Erythroblast (primary cell): ENCODE results near the gene AK8.

Experiments
- DNase-seq, 2 experiments: peaks; one replicate each; lab custom pipeline; 2025; lab: John Stamatoyannopoulos, UW
- GATA1 ChIP-seq: IDR thresholded peaks from 2 replicates; pipeline ENCODE4 v1.6.1; 2011; ENCODE audit warnings: low read depth, mild to moderate bottlenecking, control low read depth, low read length, moderate library complexity
- POLR2A ChIP-seq: IDR thresholded peaks from 2 replicates; pipeline ENCODE4 v1.6.1; 2011; ENCODE audit warnings: mild to moderate bottlenecking, low read length

Gene AK8

DNA sequence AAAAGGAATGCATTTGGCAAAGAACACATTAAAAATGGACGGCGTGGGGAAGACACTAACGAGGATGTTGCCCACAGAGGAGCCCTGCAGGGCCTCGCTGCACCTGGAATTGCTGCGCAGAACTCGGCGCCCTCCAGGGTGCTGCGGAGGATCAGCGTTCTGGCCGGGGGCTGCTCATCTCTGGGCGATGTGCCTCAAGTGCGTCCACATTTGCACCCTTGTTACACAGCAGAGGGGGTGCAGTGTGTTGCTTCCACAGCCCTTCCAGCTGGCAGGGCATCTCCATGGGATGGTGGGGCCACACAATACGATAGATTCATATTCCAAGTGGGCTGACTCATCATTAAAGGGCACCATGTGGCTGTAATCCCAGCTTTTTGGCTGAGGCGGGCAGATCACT is 63.1 kb downstream of the AK8 start:
- TF ChIP-seq GATA1 (no peak), POLR2A (no peak)
- no peak for DNase-seq

DNA sequence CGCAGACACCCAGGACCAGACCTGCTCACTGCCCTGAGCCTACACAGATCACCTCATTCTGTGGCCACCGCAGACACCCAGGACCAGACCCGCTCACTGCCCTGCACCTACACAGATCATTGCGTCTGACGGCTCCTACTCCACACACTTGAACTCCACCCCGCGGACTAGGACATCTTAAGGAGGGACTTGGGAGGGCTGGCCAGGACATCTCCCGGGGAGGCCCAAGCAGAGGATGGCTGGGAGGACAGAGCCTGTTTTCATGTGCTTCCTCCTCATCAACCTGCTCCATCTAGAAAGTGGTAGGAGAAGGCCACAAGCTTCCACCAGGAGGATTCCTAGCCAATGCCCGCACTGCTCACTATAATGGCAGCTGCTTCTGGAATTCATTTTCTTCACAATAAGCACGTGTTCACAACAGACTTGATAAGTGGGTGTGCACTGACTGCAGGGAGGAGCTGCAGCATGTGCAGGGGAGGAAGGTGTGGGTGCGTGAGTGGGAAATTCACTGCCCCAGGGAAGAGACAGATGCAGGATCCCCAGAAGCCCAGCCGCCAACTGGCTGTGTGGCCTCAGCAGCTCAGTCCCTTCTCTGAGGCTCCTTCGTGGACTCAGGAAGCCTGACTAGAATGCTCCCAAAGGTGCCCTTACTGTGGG is 64.8 kb downstream of the AK8 start:
- TF ChIP-seq POLR2A (no peak), GATA1 (no peak)

DNA sequence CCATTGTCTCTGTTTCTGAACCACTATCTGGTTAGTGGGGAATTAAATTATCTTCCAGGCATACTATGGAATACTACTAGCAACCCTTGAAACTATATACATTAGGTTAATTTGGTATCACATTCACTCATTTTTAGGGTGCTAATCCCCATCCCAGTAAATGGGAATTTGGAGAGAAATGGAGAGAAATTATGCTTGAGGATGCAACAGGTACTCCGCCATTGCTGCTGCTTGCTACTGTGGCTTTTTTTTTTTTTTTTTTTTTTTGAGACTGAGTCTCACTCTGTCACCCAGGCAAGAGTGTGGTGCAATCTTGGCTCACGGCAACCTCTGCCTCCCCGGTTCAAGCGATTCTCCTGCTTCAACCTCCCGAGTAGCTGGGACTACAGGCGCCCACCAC is 66.1 kb downstream of the AK8 start:
- TF ChIP-seq GATA1 (no peak), POLR2A (no peak)
- no peak for DNase-seq

More for the DNA sequence above, 64.8 kb downstream of the AK8 start:
- no peak for DNase-seq

DNA sequence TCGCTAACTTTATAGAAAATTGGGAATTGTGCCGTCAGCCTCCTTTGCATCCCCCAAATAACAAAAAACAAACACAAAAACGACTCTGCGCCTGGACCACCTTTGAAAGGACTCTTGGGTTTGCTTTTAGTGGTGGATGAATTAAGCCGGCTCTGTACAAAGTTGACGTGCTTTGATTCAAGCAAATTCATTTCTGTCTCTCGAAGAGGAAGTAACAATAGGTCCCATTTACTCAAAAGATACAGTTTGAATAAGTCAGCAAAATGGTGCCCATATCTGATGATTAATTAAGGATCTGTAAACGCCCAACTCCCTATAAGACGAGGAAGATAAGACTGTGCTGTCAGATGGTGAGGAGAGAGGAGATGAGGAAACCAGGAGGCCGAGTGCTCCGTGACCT is 67.8 kb downstream of the AK8 start:
- no peak for DNase-seq
- no peak for TF ChIP-seq POLR2A
- TF ChIP-seq GATA1, result no peak

DNA sequence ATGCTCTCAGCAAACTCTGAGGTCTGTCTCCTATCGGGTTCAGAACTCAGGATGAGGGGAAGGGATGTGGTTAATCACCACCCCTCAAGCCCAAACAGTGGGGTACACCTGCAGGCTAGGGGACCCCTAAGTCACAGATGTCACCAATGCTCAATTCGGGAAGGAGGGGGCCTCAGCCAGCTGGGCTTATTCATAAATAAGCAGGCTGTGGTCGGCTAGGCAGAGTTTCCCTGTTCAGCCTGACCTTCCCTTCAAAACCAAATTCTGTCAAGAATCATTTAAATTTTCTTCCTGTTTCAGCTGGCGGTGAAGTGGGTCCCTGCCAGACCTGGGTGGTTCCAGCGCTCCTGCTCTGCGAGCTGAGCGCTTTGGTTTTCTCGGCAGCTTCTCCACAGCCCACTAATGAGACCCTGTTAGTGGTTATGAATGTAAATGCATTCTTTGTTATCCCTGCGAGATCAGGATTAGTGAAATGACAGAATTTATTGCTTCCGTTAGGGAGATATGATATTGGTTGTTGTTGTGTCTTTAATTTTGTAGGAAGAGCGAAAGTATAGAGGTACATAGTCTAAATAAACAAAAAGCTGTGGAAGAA is 68.3 kb downstream of the AK8 start:
- TF ChIP-seq POLR2A (no peak), GATA1 (no peak)
- DNase-seq, result no peak

DNA sequence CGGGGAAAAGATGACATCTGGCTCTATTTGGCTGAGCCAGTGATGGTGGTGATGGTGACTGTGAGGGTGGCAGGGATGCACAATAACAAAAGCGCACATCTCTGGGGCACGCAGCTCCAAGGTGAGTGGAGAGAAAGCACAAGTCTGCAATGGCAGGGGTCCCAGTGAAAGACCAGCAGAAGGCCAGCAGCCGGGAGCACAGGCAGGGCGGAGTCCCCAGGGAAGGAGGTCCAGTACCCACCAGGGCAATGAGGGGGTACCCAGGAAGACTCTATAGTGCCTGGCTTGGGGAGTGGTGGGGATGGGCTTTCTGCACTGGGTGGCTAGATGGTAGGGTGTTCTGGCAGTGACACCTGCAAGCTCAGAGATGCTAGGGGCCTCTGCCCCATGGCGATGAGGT is 69.4 kb downstream of the AK8 start:
- DNase-seq, result no peak
- TF ChIP-seq GATA1 (no peak), POLR2A (no peak)

DNA sequence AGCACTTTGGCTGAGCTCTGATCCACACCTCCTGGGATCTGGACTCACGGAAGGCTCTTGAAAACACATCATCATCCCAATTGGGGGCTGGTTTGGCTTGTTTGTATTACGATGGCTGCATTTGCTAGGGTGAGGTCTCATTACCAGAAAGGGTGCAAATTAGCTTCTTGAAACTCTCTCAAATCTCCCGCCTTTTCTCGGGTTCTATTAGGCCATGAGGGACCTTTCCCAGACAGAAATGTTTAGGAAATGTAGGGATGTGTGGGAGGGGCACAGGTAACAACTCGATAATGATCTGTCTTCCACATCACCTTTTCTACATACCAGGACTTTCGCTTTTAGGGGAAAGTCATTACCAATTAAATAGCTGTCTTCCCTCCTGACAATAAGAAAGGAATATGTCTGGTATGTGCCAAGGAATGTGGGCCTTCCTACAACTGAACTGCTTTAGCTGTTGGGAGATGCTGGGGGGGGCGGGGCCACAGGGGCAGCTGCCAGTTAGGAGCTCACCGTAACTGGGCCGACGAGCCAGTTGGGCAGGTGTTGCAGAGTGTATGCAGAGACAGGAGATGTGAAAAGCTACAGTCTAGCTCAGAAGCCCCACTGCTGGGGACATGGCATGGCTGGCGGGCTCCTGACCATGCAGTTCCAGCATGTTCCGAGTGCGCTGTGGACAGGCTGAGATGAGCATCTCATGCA is 71.2 kb downstream of the AK8 start:
- TF ChIP-seq POLR2A (no peak), GATA1 (no peak)
- no peak for DNase-seq

DNA sequence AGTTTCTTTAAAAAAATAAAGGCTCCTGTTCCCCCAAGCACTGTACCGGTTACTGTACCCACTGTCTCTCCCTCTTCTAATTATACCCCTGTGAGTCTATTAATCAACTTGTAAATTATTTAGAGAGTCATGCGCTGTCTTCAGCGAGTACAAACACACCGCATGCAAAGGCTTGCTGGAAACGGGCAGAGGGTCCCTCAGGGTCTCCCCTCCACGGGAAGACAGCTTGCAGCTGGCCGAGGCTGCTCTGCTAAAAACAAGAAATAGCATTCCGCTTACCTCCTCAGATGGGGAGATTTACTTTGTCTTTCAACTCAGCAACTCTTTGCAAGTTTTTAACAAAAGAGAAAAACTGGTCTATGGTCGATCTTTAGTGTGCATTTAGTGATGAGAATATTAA is 71.8 kb downstream of the AK8 start:
- no peak for TF ChIP-seq GATA1
- TF ChIP-seq POLR2A, result no peak
- no peak for DNase-seq

DNA sequence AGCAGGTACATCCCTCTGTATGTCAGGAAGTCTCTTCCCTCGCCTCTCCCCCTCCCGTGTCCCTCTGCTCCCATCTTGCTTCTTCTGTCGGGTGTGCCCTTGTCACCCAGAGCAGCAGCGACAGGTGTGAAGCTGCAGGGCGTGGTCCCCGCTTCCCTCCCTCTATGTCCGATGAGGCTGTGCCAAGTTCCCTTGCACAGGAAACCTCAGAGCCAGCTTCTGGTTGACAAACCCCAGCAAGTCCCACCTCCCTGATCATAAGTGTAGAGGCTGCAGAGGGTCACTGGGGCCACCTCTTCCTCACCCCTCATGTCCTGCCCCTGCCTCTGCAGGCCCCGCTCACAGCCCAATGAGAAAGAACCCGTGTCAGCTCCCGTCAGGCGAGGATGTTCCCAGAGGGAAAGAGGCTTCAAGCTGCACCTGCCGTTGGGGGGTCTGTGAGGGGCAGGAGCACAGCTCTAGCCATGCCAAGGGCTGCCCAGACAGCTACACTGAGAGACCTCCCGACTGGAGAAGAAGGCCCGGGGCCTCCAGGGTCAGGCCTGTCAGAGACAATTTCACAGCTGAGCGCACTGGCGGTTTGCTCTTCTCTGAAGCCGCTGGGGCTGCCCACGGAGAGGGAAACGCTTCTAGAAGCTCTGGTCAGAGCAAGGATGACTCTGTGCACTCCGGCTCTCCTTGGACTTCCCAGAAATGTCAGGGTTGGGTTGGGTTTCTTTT is 73.3 kb downstream of the AK8 start:
- TF ChIP-seq POLR2A (no peak), GATA1 (no peak)
- no peak for DNase-seq

DNA sequence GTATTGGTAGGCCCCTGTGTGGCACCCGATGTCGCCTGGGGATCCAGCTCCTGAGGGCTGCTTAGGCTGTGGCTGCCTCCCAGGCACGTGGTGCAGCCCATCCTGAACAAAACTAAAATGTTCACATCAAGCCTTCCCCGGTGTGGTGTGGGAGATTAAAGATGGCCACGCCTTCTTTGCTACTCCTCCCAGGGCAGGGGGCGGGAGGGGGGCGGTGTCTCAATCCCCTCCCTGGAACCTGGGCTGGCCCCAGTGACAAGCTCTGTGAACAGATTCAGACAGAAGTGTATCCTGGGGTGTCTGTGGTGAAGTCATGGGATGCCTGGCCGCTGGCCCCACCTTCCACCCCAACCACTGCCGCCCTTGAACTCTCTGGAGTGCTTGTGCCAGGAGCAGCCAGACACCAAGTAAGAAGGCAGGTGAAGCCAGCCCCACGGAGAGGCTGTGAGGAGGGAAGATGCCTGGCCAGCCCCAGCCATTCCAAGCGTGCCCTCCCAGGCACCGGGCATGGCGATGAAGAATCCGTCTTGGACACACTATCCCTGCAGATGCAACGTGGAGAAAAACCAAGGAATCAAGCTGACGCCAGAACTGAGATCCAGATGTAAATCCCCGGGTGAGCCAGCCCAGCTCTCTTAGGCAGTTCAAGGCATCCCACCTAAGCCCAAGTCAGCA is 75.8 kb downstream of the AK8 start:
- TF ChIP-seq GATA1 (no peak), POLR2A (no peak)
- DNase-seq, result peak; percentile 38 to 64

DNA sequence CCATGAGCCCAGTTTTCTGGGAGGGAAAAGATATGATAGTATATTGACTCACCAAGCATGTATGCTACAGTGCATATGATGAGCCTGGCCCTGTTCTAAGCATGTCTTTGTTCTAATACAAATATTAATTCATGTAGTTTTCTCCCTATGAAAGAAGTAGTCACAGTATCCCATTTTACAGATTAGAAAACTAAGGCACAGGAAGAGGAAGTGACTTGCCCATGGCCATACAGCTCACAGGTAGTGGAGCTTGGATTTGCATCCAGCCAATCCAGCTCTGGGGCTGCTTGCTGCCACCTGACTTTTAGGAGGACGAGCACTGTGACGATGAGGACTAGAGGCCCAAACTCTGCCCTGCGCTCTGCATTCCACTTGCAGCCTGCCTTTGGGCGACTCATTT is 76.4 kb downstream of the AK8 start:
- TF ChIP-seq POLR2A, result no peak
- no peak for TF ChIP-seq GATA1

DNA sequence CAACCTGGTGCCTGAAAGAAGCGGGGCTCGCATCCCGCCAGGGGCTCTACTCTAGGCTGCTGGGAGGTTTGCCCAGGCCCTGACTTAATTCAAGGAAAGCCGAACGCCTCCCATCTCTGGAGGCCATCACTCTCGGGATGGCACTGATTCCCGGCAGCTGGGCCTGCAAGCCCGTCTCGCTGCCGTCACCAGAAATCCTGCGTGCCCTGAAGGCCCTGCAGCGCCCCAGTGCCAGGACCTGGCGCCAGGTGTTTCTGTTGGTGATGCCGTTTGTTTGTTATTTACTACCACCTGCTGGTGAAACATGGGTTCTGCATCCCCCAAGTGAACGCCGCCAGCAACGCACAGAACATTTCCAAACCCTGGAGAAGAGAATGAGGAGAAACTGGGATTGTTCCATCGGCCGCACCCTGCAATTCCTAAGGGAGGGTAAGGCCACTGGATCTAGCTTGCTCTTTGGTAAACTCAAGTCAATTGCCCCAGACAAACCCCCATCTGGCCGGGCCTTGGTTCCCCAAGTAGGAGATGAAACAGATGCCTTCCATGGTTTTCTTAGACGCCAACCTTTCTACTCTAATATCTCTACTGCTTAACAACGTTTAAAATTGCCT is 77.9 kb downstream of the AK8 start:
- peak; percentile 78 to 80 for DNase-seq
- TF ChIP-seq GATA1, result no peak
- TF ChIP-seq POLR2A, result no peak

More for the DNA sequence above, 76.4 kb downstream of the AK8 start:
- no peak for DNase-seq

DNA sequence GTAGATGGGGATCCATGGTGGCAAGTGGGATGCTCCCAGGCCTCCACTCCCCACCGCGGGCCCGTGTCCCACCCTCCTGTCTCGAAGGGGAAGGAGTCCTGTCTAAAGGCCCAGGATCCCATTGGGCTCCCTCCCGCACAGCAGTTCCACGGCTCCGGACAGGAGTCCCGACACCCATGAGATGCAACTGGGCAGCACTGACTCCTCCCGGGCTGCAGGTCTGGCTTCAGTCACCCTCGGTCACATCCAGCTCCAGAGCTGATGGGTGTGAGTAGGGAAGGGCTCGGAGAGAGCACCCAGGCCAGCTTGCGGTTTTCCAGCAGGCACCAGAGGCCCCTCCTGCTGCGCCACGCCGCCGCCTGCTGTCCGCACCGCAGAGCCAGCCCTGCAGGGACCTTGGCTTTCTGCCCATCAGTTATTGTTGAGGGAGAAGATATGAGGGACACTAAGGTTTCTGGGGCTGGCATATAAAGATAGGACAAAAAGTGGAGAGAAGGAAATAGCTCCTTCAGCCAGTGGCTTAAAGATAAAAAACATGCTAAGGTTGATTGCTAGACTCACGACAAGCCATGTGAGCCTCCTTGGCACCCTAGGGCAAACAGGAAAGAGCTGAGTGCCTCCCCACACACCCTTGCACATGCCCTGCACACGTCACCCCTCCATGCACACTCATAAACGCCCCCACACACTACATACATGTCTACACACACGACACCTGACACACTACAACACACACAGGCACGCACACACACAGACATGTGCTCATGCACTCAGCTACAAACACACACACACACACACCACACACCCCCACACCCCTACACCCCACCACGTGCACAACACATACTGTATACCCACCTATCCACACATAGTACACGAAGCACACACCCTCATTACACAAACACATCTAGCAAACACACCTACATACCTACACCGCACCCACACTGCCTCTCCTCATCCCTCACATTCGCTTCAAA is 79.0 kb downstream of the AK8 start:
- DNase-seq, result peak; percentile 93 to 97

More for the DNA sequence above, 79.0 kb downstream of the AK8 start:
- TF ChIP-seq POLR2A, result no peak
- TF ChIP-seq GATA1, result peak; percentile 99
